Mesothelial cell of epicardium (in vitro differentiated cells): ENCODE measurements around the gene BPIFB2. TPM values are rescaled to one million over a fixed set of nuclear protein-coding genes. Genes with fewer than 3 reads are reported as not detected.

Source experiments
- DNase-seq, 2 experiments: peaks; one replicate each; pipeline ENCODE4 v3.0.0; 2021; ENCODE audit warnings: low spot score in 2 of 2; ENCODE audit not compliant: unreplicated experiment in 2 of 2
- H3K27ac Mint-ChIP-seq: 2 replicates; pipeline ENCODE4 v1.8.0; 2021; ENCODE audit warnings: mixed read lengths
- H3K27me3 Mint-ChIP-seq: 2 replicates; pipeline ENCODE4 v1.8.0; 2021; ENCODE audit warnings: low read depth, mixed read lengths
- H3K36me3 Mint-ChIP-seq: 2 replicates; pipeline ENCODE4 v1.8.0; 2021; ENCODE audit warnings: mixed read lengths
- H3K4me1 Mint-ChIP-seq: 2 replicates; pipeline ENCODE4 v1.8.0; 2021; ENCODE audit warnings: mixed read lengths
- H3K4me3 Mint-ChIP-seq: 2 replicates; pipeline ENCODE4 v1.8.0; 2021; ENCODE audit warnings: mild to moderate bottlenecking, moderate library complexity, mixed read lengths
- H3K9me3 Mint-ChIP-seq: 2 replicates; pipeline ENCODE4 v1.8.0; 2021; ENCODE audit warnings: mixed read lengths
- CTCF ChIP-seq: fragments of 200-600 bp; sonication (generic); IDR thresholded peaks from one replicate; pipeline ENCODE4 v1.5.0; 2021; ENCODE audit warnings: antibody characterized with exemption; ENCODE audit not compliant: unreplicated experiment
- total RNA-seq: library from RNA; stranded (reverse); gene quantifications from 3 replicates; pipeline ENCODE4 v1.2.1, GENCODE V29; 2021

BPIFB2 gene
- total RNA-seq, 1 donor from 2014 or later = not detected

DNA sequence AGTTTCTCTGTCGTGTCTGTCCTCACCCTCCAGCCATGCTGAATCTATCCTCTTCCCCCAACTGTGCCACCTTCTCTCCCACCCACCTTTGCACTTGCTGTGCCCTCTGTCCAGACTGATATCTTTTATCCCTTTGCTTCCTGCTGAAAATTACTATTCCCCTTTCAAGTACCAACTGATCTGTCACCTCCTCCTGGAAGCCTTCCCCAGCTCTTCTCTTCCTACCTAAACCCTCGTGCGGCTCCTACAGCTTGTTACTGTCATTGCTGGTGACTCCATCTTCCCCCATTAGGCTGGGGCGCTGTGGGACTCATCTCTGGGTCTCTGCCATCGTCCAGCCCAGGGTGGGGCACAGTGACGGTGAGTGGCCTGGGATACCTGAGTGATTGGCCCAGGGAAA, 25.1 kb downstream of the BPIFB2 start:
- H3K4me1 Mint-ChIP-seq = no peaks in the 10 kb centered on the region
- H3K27ac Mint-ChIP-seq = no peak overlapping the region
- peaks cover 17% of the 10 kb centered on the region for H3K27me3 Mint-ChIP-seq
- TF ChIP-seq CTCF = no peak
- no peak for DNase-seq
- no peaks in the 10 kb centered on the region for H3K9me3 Mint-ChIP-seq
- H3K4me3 Mint-ChIP-seq = no peak overlapping the region
- no peaks in the 10 kb centered on the region for H3K36me3 Mint-ChIP-seq

GRCh38 chr20:33033381-33033780, 25.9 kb downstream of the BPIFB2 start:
- H3K4me3 Mint-ChIP-seq = no peak overlapping the region
- H3K9me3 Mint-ChIP-seq = no peaks in the 10 kb centered on the region
- no peak for TF ChIP-seq CTCF
- H3K27ac Mint-ChIP-seq = no peak overlapping the region
- H3K36me3 Mint-ChIP-seq = no peaks in the 10 kb centered on the region
- DNase-seq = no peak
- no peaks in the 10 kb centered on the region for H3K4me1 Mint-ChIP-seq
- peaks cover 25% of the 10 kb centered on the region for H3K27me3 Mint-ChIP-seq

- H3K27me3 Mint-ChIP-seq = peaks cover 32% of the 10 kb centered on the region
- no peak overlapping the region for H3K4me3 Mint-ChIP-seq
- DNase-seq = no peak
- no peaks in the 10 kb centered on the region for H3K4me1 Mint-ChIP-seq
- no peak overlapping the region for H3K27ac Mint-ChIP-seq
- no peaks in the 10 kb centered on the region for H3K9me3 Mint-ChIP-seq
- H3K36me3 Mint-ChIP-seq = no peaks in the 10 kb centered on the region
- TF ChIP-seq CTCF = no peak
Observed at GRCh38 chr20:33034115-33034514, 26.6 kb downstream of the BPIFB2 start.

DNA sequence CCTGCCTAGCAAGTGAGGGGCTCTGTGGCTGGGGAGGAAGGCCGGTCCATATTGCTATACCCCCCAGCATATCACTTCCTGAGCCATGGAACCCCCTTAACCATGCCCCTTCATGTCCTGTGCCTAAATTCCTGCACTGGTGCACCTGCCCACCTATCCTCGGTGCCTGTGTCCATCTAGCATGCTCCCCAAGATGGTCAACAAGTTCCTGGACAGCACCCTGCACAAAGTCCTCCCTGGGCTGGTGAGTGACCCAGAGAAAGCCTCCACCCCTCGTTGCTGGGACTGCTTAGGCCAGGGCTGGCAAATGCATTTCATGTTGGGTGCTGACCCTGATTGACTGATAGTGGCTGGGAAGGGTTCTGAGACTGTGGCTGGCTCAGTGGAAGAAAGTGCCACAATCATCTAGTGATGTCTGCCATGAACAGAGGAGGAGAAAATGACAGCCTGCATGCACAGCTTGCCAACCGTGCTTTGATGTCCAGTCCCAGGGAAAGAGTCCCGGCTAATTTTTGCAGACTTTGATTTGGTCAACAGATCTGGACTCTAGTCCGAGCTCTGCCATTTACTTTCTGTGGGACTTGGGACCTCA, 27.5 kb downstream of the BPIFB2 start:
- H3K4me1 Mint-ChIP-seq = no peaks in the 10 kb centered on the region
- H3K4me3 Mint-ChIP-seq = no peak overlapping the region
- H3K36me3 Mint-ChIP-seq = no peaks in the 10 kb centered on the region
- no peak overlapping the region for H3K27ac Mint-ChIP-seq
- H3K27me3 Mint-ChIP-seq = peaks cover 38% of the 10 kb centered on the region
- no peak for DNase-seq
- no peaks in the 10 kb centered on the region for H3K9me3 Mint-ChIP-seq
- no peak for TF ChIP-seq CTCF

DNA sequence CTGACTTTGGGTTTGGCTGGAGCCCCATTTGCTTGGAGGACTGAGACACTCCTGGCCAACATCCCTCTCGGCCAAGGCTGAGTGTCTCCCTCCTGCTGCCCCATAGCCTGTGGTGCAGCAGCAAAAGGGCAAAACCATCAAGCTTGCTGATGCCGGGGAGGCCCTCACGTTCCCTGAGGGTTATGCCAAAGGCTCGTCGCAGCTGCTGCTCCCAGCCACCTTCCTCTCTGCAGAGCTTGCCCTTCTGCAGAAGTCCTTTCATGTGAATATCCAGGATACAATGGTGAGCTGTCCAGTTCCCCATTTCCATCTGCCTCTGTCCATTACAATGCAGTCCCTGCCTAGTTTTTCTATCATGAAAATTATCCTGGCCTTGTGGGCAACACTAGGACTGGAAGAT, 30.0 kb downstream of the BPIFB2 start:
- no peaks in the 10 kb centered on the region for H3K4me1 Mint-ChIP-seq
- no peak overlapping the region for H3K4me3 Mint-ChIP-seq
- TF ChIP-seq CTCF = no peak
- H3K27me3 Mint-ChIP-seq = peaks cover 43% of the 10 kb centered on the region
- H3K36me3 Mint-ChIP-seq = no peaks in the 10 kb centered on the region
- no peaks in the 10 kb centered on the region for H3K9me3 Mint-ChIP-seq
- DNase-seq = no peak
- no peak overlapping the region for H3K27ac Mint-ChIP-seq

- TF ChIP-seq CTCF = no peak
- no peaks in the 10 kb centered on the region for H3K9me3 Mint-ChIP-seq
- no peaks in the 10 kb centered on the region for H3K4me1 Mint-ChIP-seq
- no peaks in the 10 kb centered on the region for H3K36me3 Mint-ChIP-seq
- DNase-seq = no peak
- H3K4me3 Mint-ChIP-seq = no peak overlapping the region
- H3K27me3 Mint-ChIP-seq = peaks cover 37% of the 10 kb centered on the region
- no peak overlapping the region for H3K27ac Mint-ChIP-seq
Observed at GRCh38 chr20:33038243-33038642, 30.7 kb downstream of the BPIFB2 start.
